ENCODE results near the gene TSPAN11.

The TSPAN11 gene

GRCh38 chr12:30913323-30913722, 13.2 kb upstream of the TSPAN11 start:
- no peak for DNase-seq

GRCh38 chr12:30914986-30915591, 11.5 kb upstream of the TSPAN11 start:
- no peak for DNase-seq

GRCh38 chr12:30923057-30923456, 3.5 kb upstream of the TSPAN11 start:
- no peak for DNase-seq

DNA sequence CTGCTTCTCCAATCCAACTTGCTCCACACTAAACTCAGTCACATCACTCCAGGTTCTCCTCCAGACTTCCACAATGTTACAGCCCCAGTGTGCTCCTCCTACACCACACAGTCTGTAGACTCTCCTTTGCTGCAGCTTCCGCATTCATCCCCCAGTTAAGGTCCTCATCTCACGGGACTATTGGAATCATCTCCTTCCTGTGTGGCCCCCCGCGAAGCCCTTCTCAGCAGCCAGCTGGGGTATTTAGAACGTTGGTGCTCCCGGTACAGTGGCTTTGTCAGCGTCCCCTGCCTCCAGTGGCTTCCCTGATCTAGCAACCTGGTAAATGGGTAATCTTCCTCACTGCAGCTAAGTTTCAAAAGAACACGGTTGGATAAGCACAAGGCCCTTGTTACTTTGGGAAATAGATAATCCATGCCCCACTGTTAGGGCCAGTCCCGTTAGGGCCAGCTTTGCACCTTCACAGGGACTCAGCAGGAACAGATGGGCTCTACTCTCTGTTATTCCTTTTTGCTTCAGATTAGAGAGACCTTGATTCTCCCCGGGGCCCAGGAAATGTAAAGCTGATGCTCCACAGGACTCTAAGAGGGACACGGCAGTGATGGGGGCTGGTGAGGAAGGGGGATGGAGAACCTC, 823 bp upstream of the TSPAN11 start:
- no peak for DNase-seq

GRCh38 chr12:30927222-30927611, 669 bp downstream of the TSPAN11 start:
- no peak for DNase-seq

DNA sequence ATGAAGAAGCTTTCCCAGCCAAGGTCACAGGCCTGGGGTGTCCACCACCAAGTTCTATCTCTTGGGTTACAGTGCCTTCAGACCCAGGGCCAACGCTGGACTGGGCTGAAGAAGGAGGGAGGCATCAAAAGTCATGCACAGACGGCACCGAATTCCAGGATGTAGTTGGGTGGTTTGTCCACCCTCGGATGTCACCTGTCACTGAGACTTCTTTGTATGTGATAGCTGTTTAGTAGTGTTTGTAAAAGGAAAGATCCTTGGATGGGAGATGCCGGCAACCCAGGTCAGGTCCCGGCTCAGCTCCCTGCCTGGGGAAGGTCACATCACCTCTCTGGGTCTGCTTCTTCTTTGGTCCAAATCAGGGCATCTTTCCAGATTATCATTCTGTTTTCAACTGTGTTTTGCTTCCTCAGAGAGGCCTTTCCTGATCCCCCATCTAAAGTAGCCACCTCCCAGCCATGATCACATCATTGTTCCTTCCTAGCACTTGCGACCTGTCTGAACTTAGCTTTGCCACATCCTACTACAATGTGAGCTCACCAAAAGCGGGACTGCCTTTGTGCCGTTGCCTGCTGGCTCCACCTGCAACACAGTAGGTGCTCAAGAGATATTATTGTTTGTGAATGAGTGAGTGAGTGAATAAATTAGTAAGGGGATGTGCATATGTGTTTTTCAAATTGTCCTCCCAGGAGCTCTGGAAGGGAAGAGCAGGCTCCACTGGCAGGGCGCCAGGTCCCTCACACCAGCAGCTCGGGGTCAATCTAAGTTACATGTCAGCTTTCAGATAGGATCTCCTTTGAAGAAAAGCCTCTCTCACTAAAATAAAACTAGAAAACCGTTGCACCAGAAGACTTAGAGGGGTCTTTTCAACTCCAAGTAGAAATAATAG, 2.1 kb downstream of the TSPAN11 start:
- DNase-seq = no peak

DNA sequence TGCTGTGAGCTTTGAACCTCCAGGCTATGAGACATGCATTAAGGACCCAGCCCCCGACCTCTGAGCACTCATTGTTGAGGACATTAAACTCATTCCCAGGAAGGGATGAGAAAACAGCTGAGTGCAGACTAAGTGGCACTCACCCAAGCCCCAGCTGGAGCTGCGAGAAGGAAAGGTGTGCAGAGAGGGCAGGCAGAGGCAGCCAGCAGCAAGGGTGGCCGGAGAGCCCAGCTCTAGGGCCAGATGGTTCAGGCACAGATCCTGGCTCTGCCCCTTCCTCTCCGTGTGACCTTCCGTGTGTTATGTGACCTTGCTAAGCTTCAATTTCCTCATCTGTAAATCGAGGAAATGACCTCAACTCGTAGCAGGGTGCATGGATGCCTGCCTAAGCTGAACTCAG, 3.7 kb downstream of the TSPAN11 start:
- DNase-seq = no peak

- DNase-seq = no peak
These were observed 4.1 kb downstream of the TSPAN11 start for GRCh38 chr12:30930641-30931040.

DNA sequence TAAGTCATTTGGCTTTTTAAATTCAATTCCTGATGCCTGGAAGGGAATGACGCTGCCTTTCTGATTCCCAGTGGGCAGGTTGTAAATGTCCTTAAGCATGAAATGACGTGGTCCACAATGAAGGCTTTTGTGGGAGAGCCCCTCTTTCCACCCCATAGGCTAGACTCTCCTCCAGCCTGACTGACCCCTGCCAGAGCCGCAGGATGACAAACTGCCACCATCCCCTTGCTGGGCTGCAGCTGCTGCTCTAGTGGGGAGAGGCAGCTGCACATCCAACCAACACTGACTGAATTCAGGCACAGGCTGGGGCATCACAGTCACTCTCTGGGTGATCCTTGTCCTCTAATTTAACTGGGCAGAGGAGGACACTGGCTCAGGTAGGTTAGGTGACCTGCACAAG, 6.3 kb downstream of the TSPAN11 start:
- DNase-seq = no peak

DNA sequence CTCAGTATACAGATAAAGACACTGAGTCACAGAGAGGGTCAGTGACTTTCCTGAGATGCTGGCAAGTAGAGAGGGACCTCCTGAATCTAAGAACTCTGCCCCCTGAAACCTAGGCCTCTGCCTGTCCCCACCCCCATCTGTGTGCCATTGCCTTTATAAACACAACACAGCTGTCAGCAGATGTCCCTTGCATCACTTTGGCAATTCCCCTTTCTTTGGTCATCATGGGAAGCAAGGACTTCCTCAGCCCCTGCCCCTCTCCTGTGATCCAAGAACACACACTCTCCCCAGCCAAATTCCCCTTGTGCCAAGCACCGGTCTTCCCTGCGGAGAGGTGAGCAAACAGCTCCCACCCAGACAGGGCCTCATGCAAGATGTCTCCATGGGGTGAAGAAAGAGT, 8.3 kb downstream of the TSPAN11 start:
- no peak for DNase-seq

DNA sequence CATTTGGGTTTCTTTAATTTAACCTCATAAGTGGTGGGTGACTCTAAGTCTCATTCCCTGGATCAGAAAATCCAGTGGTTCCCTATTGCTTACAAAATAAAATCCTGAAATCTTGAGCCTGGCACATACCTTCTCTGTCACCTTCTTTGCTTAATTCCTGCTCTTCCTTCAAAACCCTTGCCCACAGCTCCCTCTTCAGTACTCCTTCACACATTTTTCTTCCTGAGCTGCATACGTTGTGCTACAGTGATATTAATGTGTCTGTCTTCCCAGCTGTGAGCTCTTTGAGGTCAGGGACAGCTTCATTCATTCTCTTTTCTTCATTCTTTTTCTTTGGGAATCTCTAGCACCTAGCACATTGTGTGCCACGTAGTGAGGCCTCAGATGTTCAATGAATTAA, 9.5 kb downstream of the TSPAN11 start:
- DNase-seq = no peak

DNA sequence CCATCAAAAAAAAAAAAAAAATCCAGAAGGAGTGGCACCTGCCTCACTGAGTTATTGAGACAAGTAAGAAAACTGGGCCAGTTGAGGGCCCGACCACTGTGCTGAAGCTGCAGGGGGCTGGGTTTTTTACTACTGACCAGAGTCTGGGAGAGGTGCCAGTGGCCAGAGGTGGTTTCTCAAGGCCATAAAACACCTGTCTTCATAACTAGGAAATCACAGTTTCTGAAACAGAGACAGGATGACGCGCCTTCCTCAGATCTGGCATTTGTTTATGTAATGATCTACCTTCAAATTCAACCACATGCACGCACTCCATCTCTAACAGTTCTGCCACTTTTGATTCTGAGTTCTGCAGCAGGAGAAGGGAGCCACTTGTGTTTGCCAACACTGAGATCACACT, 12.7 kb downstream of the TSPAN11 start:
- no peak for DNase-seq

DNA sequence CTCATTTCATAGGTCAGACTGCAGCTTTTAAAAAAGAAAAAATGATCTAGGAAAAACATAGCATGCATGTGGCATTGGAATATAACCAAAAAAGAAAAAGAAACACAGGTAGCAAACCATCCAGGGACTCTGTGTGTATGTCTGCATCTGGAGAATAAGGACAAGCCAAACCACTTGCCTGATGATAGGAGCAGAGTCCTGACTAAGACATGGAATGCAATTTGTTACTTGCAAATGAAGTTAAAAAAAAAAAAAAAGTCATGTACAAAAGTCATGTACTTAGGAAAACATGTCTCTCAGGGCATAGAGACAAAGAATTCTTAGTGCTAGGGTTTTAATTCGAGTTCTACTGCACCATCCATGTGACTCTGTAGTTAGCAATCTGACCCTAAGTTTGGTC, 15.9 kb downstream of the TSPAN11 start:
- no peak for DNase-seq

- no peak for DNase-seq
These were observed 16.4 kb downstream of the TSPAN11 start for GRCh38 chr12:30942936-30943335.

DNA sequence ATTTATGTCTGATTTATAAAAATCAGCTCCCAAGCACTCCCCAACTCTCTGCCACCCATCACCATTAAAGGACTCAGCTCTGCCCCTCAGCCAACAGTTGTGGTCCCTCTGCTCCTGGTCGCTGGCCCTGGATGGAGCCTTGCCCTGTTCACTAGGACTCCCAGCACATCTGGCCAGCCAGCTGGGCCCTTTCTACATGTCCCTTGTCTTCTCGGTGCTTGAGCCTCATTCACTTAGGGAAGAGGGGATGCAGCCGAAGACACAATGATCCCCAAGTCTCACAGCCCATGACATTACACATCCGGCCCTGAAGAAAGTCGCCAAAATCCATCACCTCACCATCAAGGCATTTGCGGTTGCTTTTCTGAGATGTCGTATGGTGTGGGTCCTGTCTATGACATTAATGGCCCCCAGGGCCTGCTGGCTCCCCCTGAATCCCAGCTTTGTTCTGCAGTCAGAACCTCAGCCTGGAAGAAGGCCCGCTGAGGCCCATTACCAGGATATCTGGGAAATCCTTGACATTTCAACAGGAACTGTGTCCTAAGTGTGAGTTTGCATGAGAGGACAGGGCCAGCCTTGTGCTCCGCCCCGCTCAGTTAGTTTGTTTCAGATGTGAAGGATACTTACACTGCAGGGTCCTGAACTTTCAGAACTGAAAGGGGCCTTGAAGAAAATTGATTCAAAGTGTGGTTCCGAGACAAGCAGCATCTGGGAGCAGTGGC, 19.1 kb downstream of the TSPAN11 start:
- DNase-seq = no peak

GRCh38 chr12:30952015-30952414, 25.5 kb downstream of the TSPAN11 start:
- no peak for DNase-seq

DNA sequence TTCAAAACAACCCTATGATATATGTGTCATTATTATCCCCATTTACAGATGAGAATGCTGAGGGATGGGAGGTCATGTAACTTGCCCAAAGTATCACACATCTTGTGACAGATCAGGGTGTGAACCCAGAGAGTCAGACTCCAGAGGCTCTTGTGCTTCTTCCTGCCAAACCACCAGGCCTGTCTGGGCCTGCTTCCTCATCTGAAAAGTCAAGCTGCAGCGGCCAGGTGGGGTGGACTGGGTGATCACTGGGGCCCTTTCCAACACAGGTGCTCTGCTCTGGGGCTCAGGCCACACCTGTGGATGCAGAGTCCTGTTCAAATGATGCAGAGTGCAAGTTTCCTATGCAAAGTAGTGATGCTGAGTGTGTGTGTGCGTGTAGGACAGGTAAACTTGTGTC, 26.7 kb downstream of the TSPAN11 start:
- DNase-seq = no peak

- no peak for DNase-seq
These were observed 27.6 kb downstream of the TSPAN11 start for GRCh38 chr12:30953951-30954751.

- no peak for DNase-seq
These were observed 28.7 kb downstream of the TSPAN11 start for GRCh38 chr12:30955214-30955613.

DNA sequence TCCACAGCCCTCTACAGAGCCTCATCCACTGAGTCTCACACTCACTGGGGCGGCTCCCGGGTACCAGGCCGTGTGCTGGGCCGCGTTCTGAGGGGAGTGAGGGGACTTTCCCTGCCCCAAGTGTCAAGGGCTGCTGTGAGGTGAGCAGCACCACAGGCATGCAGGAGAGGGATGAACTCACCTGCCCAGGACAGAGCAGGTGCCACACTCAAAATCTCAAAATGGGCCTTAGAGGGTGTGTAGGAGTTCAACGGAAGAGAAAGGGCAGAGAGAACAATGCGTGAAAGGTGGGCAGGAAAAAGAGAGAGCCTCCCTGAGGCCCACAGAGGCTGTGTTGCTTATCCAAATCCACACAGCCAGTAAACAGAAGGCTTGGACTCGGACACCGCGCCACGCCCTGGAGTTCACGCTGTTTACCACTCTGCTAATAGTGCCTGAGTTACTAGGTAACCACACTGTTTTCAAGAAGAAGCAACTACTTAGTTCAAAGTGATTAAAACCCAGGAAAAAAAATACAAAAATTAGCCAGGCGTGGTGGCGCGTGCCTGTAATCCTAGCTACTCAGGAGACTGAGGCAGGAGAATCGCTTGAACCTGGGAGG, 32.7 kb downstream of the TSPAN11 start:
- no peak for DNase-seq

DNA sequence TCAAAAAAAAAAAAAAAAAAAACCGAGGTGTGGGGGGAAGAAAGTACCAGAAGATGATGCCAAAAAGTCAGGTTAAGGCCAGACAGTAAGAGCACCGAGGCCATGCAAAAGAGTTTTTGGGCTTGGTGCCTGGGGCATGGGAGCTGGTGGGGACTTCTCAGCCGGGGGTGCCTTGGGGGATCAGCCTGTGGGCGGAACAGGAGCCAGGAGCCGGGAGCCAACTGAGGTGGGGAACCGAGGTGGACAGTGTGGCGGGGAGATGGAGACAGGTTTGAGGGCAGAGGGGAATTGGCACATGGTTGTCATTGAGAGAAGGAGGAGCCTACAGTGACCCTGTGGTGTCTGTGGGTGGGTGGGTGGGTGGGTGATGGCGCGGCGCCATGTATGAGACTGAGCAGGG, 33.2 kb downstream of the TSPAN11 start:
- no peak for DNase-seq

- DNase-seq = no peak
These were observed 34.5 kb downstream of the TSPAN11 start for GRCh38 chr12:30961030-30961429.
